Tibial nerve (tissue), 3 donors: Measurements from ENCODE around the gene CD47.

Experiments
- POLR2A ChIP-seq, 2 donors: fragments of 450-650 bp; IDR thresholded peaks; one replicate each; pipeline ENCODE4 v1.6.1; 2017; ENCODE audit warnings: antibody characterized with exemption in 2 of 2, mild to moderate bottlenecking in 2 of 2, moderate library complexity in 2 of 2
- TF ChIP-seq, protein P1 (sequence below), 5 experiments: fragments of 200-600 bp in 3 of 5; fragments of 450-650 bp in 2 of 5; sonication (generic) in 3 of 5; IDR thresholded peaks; one replicate each; pipeline ENCODE4 v1.5.1; 2016 to 2019; ENCODE audit warnings: antibody characterized with exemption in 5 of 5, mild to moderate bottlenecking in 3 of 5, moderate library complexity in 2 of 5

DNA sequence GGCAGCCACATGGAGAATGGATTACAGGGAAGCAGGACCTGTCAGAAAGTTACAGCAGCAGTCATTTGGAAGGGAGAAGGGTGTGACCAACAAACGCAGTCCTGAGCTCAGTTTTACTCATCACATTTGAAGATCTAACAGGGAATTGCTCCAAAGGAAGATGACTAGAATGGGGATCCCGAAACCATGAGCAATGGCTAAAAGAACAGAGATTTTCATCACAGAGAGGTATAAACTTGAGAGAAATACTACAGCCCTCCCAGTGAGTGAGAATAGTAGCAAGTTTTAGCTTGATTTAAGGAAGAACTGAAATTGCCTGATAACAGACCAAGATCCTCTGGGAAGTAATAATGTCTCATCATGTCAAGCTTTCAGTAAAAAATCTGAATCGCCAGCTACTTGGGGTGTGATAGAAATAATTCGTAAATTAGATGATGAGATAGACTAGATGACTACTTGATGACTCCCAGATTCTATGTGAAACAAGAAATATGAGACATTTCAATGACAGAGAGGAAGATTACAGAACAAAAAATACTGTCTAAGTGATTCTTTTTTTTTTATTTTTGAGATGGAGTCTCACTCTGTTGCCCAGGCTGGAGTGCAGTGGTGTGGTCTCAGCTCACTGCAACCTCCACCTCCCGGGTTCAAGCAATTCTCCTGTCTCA, 16.9 kb downstream of the CD47 start:
- TF ChIP-seq, protein P1, sequence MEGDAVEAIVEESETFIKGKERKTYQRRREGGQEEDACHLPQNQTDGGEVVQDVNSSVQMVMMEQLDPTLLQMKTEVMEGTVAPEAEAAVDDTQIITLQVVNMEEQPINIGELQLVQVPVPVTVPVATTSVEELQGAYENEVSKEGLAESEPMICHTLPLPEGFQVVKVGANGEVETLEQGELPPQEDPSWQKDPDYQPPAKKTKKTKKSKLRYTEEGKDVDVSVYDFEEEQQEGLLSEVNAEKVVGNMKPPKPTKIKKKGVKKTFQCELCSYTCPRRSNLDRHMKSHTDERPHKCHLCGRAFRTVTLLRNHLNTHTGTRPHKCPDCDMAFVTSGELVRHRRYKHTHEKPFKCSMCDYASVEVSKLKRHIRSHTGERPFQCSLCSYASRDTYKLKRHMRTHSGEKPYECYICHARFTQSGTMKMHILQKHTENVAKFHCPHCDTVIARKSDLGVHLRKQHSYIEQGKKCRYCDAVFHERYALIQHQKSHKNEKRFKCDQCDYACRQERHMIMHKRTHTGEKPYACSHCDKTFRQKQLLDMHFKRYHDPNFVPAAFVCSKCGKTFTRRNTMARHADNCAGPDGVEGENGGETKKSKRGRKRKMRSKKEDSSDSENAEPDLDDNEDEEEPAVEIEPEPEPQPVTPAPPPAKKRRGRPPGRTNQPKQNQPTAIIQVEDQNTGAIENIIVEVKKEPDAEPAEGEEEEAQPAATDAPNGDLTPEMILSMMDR (IDR thresholded peaks at IDR 0.05): no peak
- TF ChIP-seq POLR2A (IDR thresholded peaks at IDR 0.05): no peak
